Activated CD4-positive, alpha-beta T cell treated with anti-CD3 and anti-CD28 coated beads, Interleukin-2, amount 50 U/mL, for 48 hours (primary cell): ENCODE measurements around the gene PHF10.
"Not testable (repeated sequence)": the region's sequence is repeated elsewhere in the genome, so short reads cannot be mapped to it uniquely, and the experiment has no call there.

Experiments used
- DNase-seq, 2 experiments: peaks; one replicate each; pipeline ENCODE4 v3.0.0-alpha.2; 2020

The PHF10 gene

DNA sequence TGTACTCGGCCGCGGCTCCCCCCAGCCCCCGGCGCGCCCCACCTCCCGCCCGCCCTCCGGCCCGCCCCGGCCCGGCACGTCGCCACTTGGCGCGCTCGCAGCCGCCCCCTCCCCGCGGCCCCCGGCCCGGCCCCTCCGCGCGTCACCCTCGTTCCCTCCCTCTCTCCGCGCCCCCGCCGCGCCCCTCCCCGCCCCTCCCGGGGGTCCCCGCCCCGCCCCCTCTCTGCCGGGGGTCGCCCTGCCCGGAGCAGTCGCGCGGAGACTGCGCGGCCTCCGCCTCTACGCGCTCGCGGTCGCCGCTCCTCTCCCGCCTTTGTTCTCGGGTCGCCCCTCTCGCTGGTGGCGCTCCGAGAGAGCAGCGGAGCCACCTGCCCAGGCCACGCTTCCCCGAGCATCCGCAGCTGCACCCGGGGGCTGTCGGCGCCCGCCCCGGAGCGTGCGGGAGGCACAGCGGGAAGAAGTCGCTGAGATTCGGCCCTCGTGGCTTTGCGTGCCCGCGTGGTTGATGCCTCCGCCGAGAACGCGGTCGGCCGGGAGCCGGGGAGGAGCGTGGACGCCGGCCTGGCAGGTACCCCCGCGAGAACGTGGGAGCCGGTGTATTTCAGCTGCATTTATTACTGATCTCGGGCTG, at the start of gene PHF10:
TSS of gene PHF10 (minus strand) at position 7 of the 631 bp plus-strand sequence. CDS start 569 bp downstream, outside the sequence.
- peak; percentile 65 to 69 for DNase-seq

DNA sequence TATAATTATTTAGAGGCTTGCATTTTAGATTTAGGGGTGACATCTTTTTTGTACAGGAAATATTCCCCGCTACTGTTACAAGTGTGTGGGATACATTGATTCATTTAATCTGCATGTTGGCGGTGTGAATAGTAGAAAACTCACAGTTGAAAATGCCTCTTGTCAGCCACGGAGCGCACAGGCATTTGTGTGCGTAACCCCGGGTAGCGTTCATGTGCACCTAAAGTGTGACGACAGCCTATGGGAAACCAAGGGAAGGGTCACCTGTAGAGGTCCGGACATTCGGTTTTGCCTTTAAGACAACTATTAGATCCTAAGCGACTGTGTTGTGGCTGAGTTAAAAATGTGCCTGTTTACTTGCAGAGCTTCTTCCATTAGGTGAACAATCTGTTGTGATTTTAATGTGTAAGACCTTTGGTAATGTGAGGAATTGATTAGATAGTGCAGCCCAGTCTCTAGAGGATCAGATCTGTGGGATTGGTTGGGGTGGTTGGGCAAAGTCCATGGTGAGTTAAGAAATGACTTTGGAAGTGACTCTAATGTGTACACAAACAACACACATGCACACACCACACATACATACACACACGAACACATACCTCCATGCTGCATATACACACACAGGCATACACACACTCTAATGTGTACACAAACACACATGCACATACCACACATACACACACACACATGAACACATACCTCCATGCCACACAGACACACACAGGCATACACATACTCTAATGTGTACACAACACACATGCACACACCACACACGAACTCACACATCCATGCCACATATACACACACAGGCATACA, 42.8 kb upstream of the PHF10 start:
- DNase-seq, result no peak

DNA sequence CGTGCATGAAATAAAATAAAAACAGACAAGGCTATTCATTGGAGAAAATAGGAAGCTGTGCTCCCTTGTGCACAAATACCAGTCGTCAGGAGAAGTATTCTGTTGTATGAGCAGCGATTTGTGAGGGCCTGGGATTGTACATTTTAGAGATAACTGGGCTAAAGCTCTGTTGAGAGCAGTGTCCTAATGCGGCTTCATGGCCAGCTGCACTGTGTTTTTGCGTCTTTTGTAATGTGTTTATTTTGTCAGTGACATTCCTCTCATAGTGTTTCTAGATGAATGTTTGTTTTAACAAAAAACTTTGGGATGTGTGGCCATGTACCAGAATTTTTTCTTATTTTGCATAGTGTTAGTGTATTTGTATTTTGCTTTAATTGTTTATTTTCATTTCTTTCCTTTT, 41.9 kb upstream of the PHF10 start:
- DNase-seq, result no peak

DNA sequence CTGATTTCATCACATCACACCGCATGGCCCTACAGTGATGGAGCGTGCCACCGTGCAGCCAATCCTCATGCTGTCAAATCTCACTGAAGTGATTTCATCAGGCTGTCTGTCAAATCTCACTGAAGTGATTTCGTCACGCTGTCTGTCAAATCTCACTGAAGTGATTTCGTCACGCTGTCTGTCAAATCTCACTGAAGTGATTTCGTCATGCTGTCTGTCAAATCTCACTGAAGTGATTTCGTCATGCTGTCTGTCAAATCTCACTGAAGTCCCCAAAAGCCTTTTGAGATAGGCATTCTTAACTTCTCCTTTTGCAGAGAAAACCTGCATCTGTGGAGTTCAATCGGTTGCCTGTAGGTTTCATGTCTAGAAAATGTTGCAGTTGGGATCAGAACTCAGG, 41.5 kb upstream of the PHF10 start:
- not testable (repeated sequence) for DNase-seq

DNA sequence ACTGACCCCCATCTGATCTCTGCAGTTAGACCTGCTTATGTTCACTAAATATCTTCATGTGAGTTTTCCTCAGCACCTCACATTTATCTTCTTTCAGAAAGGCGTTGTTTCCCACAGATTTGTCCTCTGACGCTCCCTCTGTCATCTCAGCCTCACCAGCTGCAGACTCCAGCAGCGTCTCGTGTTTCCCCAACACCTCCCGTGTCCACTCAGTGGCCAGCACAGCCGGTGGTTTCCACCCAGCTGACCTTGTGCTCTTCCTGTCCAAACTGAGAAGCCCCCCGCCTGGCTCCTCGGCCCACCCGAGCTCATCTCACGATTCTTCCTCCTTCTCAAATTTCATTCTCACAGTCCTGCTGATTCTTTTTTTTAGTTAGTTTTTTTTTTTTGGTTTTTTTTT, 39.6 kb upstream of the PHF10 start:
- DNase-seq, result no peak

DNA sequence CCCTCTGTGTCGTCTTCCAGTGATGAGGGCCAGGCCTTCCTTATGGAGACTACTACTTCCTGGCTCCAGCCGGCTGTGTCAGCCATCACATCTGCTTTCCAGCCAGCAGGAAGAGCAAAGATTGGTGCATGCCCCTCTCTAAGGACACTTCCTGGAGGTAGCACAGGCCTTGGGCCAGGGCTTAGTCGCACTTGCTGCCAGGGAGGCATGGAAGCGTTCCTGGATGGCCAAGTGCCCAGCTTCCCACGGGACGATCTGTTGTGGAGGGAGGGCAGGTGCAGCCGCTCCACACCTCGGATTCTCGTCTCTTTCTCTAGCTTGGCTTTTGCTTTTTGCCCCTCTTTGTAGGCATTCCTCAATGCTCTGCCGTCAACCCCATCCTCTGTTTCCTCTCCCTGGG, 39.0 kb upstream of the PHF10 start:
- no peak for DNase-seq

DNA sequence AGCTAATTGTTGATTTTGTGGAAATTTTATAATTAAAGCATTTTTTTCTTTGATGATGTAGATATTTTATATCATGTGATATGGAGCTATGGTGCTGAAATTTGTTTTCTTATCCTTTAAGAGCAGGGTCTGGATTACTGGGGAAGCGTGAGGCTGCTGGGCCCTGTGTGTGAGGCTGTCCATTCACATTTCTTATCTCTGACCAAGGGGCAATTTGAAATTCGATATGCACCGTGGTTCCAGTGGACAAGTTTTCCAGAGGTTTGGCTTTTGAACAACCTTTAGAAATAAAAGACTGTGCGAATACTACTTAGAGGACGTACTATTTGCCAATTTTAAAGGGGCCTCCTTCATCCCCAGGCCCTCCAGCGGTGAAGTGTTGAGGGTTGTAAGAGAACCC, 30.9 kb upstream of the PHF10 start:
- DNase-seq, result no peak

DNA sequence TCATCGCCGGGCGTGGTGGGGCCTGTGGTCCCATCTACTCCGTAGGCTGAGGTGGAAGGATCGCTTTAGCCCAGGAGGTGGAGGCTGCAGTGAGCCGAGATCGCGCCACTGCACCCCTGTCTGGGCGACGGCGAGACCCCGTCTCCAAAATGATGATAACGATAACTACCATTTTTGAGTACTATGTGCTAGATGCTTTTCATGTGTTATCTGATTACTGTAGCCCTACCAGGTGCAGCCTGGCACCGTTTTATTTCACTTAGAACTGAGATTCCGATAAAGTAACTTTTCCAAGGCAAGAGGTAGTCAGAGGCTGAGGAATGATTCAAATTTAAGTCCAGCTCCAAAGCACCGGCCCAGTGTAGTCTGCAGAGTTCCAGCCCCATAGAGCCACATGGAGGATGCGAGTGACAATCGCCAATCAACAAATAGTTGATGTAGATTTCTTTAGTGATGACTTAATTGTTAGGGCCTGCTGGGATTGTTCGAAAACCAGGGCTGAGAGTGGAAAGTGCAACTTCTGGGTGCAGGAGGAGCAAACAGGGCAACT, 27.8 kb upstream of the PHF10 start:
- DNase-seq, result peak; percentile 12 to 20

DNA sequence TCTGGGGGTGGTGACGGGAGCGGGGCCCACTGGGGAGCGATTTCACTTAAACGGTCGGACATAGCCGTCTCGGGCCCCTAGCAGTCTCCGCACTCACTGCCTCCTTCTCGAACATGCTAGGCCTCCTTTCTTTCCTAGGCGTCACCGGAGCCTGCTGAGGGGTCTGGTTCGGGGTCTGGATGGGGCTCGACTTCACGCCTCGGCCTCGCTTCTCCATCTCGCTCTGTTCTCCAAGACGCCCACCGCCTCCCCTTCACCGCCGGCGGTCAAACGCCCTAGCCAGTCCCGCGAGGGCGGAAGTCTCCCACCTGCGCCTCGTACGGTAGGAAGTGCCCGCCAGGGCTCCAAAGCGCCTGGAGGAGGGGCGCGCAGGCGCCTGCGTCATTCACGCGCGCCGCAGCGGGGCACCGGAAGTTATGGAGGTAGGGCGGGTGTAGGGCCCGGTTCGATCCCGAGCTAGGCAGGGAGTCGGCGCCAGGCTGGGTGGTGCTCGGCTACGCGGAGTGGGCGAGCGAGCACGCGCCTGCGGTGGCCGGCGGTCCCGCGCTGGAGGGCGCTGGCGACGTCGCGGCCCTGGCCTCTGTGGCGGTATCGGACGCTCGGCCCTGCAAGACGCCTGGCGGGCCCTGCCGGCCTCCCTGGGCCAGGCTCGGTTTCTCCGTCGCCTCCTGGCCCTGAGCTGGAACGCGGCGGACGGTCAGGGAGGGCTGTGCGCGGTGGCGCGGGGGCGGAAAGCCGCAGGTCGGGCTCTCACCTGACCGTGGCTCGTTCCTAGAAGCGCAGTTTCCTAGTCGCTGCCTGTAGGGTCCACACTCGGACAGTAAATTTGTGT, 27.2 kb upstream of the PHF10 start, which contains the start of the genes DYNLT2 and ERMARD:
TSS of gene DYNLT2 (minus strand) at position 331 of the 832 bp plus-strand sequence. CDS start at position 217, 114 bp downstream.
TSS of gene ERMARD (plus strand) at position 381 of the 832 bp plus-strand sequence. CDS start at position 417, 36 bp downstream.
- peak; percentile 91 to 93 for DNase-seq

DNA sequence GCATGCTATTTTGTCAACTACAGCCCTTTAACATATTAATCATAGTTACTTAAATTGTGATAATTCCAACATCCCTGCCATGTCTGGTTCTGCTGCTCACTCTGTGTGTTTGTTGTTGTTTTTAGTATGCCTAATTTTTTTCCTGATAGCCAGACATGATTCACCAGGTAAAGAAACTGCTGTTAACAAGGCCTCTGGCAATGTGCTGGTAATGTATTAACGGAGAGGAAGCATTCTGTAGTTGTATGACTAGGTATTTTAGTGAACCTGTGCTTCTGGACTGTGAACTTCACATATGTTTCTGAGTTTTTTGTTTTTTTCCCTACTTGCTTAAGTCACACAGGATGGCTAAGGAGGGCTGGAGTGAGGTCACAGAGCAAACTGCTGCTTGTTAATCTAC, 22.3 kb upstream of the PHF10 start:
- no peak for DNase-seq

DNA sequence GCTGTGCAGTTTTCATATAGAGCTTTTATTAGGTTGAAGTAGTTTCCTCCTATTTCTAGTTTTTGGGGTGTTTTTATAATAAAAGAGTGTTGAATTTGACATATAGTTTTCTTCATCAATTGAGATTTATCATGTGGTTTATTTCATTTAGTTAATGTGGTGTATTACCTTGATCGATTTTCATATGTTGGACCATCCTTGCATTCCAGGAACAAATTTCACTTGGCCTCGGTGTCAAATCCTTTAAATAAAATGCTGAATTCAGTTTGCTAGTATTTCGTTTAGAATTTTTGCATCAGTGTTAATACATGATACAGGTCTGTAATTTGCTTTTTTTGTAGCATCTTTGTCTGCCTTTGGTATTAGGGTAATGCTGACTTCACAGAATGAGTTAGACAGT, 21.1 kb upstream of the PHF10 start:
- no peak for DNase-seq

DNA sequence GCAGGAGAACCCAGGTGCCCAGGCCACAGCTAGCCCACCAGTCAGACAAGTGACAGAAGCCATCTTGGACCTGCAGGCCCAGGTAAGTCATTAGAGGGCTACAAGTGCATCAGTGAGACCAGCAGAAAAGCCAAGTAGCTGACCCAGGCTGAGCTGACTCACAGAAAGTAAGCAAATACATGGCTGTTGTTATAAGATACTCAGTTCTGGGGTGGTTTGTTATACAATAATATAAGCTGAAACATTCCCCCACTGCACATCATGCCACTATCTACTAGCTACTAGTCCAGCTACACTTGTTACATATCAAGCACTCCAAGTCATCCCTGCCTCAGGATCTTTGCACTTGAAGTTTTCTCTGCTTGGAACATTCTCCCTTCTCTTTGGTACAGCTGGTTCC, 17.0 kb upstream of the PHF10 start:
- DNase-seq, result no peak

DNA sequence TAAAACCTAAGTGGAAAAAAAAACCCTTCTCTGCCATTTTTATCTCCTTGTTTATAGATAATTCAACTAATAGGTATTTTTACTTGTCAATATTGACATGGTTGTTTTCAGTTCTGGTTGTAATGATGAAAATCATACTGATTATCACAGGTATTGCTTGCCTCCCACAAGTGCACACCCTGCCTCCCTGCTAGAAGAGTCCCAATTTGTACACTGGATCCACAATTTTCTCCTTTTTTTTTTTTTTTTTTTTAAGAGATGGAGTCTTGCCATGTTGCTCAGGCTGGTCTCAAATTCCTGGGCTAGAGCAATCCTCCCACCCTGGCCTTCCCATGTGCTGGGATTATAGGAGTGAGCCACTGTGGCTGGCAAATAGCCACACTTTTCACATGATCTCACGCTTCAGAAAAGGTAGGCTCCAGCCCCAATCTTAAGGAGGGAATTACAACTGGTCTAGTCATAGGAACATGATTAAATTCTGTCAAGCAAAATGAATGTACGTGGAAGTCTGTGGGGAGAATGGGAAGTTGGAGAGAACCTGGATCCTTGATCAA, 14.8 kb upstream of the PHF10 start:
- no peak for DNase-seq

DNA sequence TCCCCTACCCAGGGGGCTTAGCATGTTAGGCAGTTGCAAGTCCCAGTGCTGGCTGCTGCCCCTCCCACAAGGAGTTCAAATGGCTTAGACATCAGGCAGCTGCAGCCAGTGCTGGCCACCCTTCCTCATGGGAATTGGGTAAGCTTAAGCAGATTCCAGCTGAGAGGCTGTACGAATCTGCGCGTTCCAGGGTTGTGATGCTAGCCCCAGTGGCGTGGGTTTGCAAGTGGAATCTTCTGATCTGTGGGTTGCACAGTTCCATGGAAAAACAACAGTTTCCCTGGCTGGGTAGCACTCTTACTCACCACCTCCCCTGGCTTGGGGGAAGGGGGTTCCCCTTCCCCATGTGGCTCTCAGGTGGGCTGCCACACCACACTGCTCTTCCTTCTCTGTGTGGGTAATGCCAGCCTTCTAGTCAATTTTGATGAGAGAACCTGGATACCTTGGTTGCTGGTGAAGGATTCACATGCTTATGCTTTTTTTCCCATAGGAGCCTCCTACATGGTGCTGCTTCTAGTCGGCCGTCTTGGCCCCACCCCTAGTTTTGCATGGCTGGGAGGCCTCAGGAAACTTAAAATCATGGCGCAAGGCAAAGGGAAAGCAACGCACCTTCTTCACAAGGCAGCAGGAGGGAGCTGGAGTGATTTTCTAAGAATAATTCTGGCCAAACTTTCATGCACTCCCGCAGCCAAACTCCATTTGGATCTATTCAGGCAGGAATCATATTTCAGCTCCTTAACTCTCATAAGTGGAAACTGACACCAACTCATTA, 14.1 kb upstream of the PHF10 start:
- DNase-seq, result no peak

DNA sequence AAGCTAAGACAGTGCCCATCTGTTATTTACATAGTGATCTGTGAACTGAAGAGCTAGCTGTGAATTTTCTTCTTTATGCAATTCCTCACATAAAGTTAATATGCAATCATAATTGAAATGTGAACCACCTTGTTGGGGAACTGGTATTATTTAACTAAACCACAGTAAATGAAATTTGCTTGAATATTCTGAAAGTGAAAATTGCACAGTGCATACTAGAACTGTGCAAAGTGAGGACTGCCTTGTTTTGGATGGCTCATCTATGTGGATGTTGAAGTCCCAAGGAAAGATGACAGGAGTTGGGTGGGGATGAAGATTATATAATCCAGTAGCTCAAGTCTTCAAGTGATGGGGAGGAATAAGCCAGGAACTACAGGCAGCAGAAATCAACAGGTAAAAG, 5.7 kb upstream of the PHF10 start:
- DNase-seq, result no peak

DNA sequence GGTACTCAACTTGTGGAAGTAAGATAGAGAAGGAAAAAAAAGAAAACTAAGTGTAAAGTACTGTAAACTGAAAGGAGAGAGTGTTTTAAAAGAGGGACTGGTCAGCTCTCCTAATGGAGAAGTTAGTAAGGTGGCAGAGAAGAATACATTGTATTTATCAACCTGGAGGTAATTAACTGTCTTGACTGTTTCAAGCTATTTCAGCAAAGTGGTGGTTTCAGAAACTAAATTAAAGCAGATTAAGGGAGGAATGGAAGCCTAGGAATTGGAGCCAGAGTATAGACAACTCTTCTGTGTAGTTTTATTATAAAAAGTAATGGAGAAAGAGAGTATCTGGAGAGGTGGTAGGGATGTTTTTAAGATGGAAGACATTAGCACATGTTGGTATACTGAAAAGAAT, 2.7 kb upstream of the PHF10 start:
- DNase-seq, result no peak

DNA sequence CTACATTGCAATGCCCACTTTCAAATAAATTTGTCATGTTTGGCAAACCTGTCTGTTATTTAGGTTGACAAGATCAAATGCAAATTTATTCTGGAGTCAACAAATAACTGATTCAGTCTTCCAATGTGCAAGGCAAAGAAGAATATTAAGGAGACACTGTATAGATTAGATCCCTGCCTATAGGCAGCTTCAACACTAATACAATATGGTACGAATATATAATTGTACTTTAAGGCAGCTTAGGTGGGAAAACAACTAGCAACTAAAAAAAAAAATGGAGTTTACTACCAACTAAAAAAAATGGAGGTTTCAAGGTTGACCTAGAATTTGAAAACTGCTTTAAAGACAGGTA, 1.7 kb upstream of the PHF10 start:
- DNase-seq, result no peak

DNA sequence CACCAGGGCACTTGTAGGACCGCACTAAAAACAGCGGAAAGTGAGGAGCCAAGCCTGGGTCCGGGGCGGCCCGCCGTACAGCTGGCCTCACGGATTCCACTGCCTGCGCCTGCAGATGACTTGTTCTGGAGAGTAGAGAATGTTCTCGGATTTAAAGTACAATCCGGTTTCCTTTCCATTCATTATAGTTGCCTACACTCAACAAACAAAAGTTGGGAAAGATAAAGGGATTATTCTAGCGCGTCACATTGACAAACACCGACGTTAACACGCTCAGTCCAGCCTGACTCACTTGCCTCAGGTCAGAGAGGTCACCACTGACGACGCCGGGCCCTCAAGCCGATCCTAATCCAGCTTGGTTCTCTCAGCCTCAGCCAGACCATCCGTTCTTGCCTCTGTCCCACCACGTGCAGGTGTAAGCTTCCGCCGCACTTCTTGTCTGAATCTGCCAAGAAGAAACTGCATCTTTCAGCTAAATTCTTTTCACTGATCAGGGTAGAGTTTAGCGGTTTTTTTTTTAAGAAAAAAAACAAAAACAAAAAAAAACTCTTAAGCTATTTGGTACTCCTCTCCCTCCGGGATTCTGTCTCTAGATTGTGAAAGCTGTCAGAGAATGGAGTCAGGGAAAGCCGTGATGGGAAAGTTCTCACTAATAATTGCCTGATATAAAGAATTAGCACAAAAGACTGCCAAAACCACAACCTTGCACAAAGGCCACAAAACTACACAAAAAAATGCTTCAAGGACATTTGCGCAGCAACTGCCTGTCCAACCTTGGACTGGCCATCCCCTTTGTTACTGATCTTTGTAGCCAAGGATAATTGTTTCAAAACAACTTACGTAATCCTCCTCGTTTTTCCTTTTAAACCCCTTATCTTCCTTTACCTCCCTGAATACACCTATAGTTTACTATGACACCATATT, 1.1 kb upstream of the PHF10 start:
- peak; percentile 35 to 43 for DNase-seq

DNA sequence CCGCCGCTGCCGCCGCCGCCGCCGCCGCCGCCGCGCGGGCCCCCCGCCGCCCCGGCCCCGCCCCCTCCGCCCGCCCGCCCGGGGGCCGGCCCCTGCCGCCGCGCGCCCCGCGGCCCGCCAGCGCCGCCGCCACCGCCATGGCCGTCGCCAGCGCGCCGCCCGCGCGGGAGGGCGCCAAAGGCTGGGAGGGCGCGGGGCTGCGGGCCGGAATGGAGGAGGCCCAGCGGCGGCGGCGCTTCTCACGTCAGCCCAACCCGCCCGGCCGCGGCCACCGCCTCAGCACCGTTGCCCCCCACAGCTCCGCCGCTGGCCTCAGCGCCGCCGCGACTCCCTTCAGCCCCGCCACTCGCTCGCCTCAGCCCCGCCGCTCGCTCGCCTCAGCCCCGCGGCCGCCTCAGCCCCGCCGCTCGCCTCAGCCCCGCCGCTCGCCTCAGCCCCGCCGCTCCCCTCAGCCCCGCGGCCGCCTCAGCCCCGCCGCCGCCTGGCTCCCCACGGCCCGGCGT, 258 bp downstream of the PHF10 start:
- DNase-seq, result peak; percentile 24 to 36

DNA sequence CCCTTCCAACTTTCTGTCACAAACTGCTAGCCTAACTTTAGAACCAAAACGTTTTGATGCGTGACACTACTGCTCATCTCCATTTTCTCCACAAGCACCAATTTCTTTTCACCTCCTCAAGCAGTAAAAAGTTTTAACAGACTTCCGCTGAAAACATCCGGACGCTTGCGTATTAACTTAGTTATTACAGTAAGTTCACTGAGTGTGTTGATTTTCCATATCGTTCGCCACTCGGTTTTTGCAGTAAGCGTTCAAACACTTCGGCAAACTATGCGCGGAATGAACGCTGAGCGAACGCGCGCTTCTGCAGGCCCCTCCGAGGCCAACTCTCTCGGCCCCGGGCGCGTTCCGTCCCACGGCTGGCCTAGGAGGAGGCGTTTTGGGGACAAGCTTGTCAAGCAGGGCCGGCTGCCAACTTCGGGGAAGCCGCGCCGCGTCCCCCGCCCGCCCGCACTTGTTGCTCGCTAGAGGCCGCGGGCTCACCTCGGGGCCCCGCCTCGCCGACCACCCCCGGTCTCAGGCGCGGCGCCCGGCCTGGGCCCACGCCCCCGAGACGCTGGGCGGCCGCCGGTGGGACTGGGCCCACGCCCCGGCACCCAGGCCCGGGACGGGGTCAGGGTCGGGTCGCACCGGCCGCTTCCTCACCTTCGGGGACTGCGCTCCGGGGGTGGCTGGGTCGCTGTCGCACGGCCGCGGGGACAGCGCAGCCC, 945 bp downstream of the PHF10 start:
- DNase-seq, result peak; percentile 56 to 65
